Tibial artery (tissue), 4 donors: ENCODE measurements around the gene TESPA1.

ENCODE experiments used
- DNase-seq, 2 donors: peaks; one replicate each; pipeline ENCODE4 v3.0.0-alpha.2; 2019
- H3K27ac ChIP-seq, 2 donors: fragments of 200-600 bp; sonication (generic) in 1 of 2; 1 replicate in 1 of 2; 2 replicates in 1 of 2; pipeline ENCODE4 v1.5.1; 2018 to 2019; ENCODE audit warnings: mild to moderate bottlenecking in 1 of 2
- H3K27me3 ChIP-seq, 2 donors: fragments of 200-600 bp; sonication (generic) in 1 of 2; one replicate each; pipeline versions ENCODE4 v1.5.1 to v1.6.0; 2016 to 2019
- H3K36me3 ChIP-seq, 3 donors: fragments of 200-600 bp; sonication (generic) in 2 of 3; one replicate each; pipeline ENCODE4 v1.5.1; 2016 to 2019; ENCODE audit warnings: mild to moderate bottlenecking in 2 of 3
- H3K4me1 ChIP-seq, 4 donors: fragments of 200-600 bp; sonication (generic) in 2 of 4; 1 replicate in 3 of 4; 2 replicates in 1 of 4; pipeline ENCODE4 v1.5.1; 2016 to 2019
- H3K4me3 ChIP-seq, 2 donors: fragments of 200-600 bp; sonication (generic) in 1 of 2; 1 replicate in 1 of 2; 2 replicates in 1 of 2; pipeline ENCODE4 v1.5.1; 2018 to 2019; ENCODE audit warnings: mild to moderate bottlenecking in 2 of 2
- H3K9me3 ChIP-seq, 3 donors: fragments of 200-600 bp; sonication (generic) in 1 of 3; one replicate each; pipeline ENCODE4 v1.5.1; 2016 to 2019
- CTCF ChIP-seq, 2 experiments: fragments of 200-600 bp in 1 of 2; fragments of 450-650 bp in 1 of 2; IDR thresholded peaks; one replicate each; pipeline ENCODE4 v1.5.1; 2017 to 2019; ENCODE audit warnings: antibody characterized with exemption in 2 of 2, mild to moderate bottlenecking in 1 of 2, moderate library complexity in 1 of 2
- intact Hi-C: fragments of 100-400 bp; cut with DNase I; formaldehyde crosslinking; loops from one replicate; pipeline ENCODE4 v1.15.0; 2023; ENCODE audit warnings: low total_unique reads

Gene TESPA1

GRCh38 chr12:55017416-55017925 is 32.9 kb upstream of the TESPA1 start:
- no peaks in the 10 kb centered on the region for H3K9me3 ChIP-seq
- no peak overlapping the region for H3K27ac ChIP-seq
- no peaks in the 10 kb centered on the region for H3K36me3 ChIP-seq
- no peak for TF ChIP-seq CTCF (IDR thresholded peaks at IDR 0.05)
- no peak overlapping the region for H3K4me3 ChIP-seq
- H3K4me1 ChIP-seq, result no peaks in the 10 kb centered on the region
- peaks cover 0 to 12% of the 10 kb centered on the region in 2 donors for H3K27me3 ChIP-seq
- no peak for DNase-seq
- intact Hi-C loops, result no loop called here

GRCh38 chr12:55008944-55009585 is 24.5 kb upstream of the TESPA1 start:
- no peak for DNase-seq
- H3K9me3 ChIP-seq, result no peaks in the 10 kb centered on the region
- intact Hi-C loops, result no loop called here
- no peaks in the 10 kb centered on the region for H3K4me1 ChIP-seq
- no peak for TF ChIP-seq CTCF (IDR thresholded peaks at IDR 0.05)
- no peak overlapping the region for H3K27ac ChIP-seq
- no peaks in the 10 kb centered on the region for H3K36me3 ChIP-seq
- H3K4me3 ChIP-seq, result no peak overlapping the region
- H3K27me3 ChIP-seq, result peaks cover 0 to 2% of the 10 kb centered on the region in 2 donors

GRCh38 chr12:55002355-55002754 is 17.8 kb upstream of the TESPA1 start:
- no peak for TF ChIP-seq CTCF (IDR thresholded peaks at IDR 0.05)
- Histone ChIP-seq H3K36me3 (no peaks in the 10 kb centered on the region), H3K9me3 (no peaks in the 10 kb centered on the region), H3K4me3 (no peak overlapping the region), H3K27ac (no peak overlapping the region), H3K4me1 (no peaks in the 10 kb centered on the region), H3K27me3 (peaks cover 0 to 6% of the 10 kb centered on the region in 2 donors)
- no peak for DNase-seq
- intact Hi-C loops, result no loop called here

GRCh38 chr12:55001198-55001868 is 16.8 kb upstream of the TESPA1 start:
- Histone ChIP-seq H3K4me3 (no peak overlapping the region), H3K27me3 (peaks cover 0 to 6% of the 10 kb centered on the region in 2 donors), H3K27ac (no peak overlapping the region), H3K36me3 (no peaks in the 10 kb centered on the region), H3K4me1 (no peaks in the 10 kb centered on the region), H3K9me3 (no peaks in the 10 kb centered on the region)
- intact Hi-C loops, result no loop called here
- TF ChIP-seq CTCF (IDR thresholded peaks at IDR 0.05), result no peak
- no peak for DNase-seq

GRCh38 chr12:54998958-54999510 is 14.5 kb upstream of the TESPA1 start:
- intact Hi-C loops, result loop anchor here (10.0 kb wide), 1 partner anchor 76 kb away; no protein-coding TSS in a partner anchor
- Histone ChIP-seq H3K9me3 (no peaks in the 10 kb centered on the region), H3K27ac (no peak overlapping the region), H3K36me3 (no peaks in the 10 kb centered on the region), H3K4me3 (no peak overlapping the region), H3K4me1 (no peaks in the 10 kb centered on the region), H3K27me3 (peaks cover 0 to 6% of the 10 kb centered on the region in 2 donors)
- no peak for TF ChIP-seq CTCF (IDR thresholded peaks at IDR 0.05)
- DNase-seq, result no peak
